SK-N-MC (cell line): ENCODE data around the gene DUS2.

Source experiments
- EZH2 ChIP-seq: fragments of 200-600 bp; sonication (generic); IDR thresholded peaks from one replicate; pipeline ENCODE4 v1.6.1; 2017; ENCODE audit warnings: antibody characterized with exemption
- FOXP2 ChIP-seq: optimal IDR thresholded peaks from 2 replicates; pipeline ENCODE3; 2011; ENCODE audit warnings: mild to moderate bottlenecking, moderate library complexity; ENCODE audit not compliant: insufficient read depth; ENCODE audit errors: extremely low read length, control extremely low read depth
- POLR2AphosphoS5 ChIP-seq: IDR thresholded peaks from 2 replicates; pipeline ENCODE4 v1.6.1; 2012; ENCODE audit warnings: mild to moderate bottlenecking, low read depth, low read length, borderline replicate concordance

DNA sequence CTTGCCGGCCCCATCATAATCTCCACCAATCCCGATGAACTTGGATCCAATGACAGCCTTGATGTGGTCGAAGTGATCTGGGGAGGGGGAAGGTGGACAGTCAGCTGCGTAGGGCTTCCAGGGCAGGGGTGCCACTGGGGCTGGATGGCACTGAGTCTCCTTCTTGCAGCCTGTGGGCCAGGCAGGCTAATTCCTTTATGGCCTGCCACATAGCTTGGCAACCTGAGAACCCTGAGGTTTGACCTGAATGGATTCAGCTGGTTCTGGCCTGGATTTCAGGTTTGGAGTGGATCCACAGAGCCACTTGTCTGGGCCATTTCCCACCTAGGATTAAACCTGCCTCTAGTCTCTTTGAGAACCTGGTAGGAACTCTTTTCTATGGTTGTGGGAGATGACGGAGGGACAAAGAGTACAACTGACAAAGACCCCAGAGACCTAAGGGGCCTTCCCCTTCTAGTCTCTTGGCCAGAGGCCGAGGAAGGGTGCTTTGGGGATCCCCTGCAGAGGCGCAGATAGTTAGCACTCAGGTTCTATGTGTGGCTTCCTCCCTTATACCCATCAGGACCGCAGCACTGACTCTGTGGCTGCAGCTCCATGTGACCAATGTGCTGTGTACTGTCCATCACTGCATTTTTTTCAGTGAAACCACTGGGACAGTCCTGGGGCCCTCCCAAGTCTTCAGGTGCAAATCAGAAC, 33.6 kb upstream of the DUS2 start:
- TF ChIP-seq EZH2, result no peak
- TF ChIP-seq POLR2AphosphoS5, result no peak
- TF ChIP-seq FOXP2, result no peak
